ENCODE measurements around the gene LCOR. TPM values are rescaled to one million over a fixed set of nuclear protein-coding genes. Genes with fewer than 3 reads are reported as not detected.

LCOR gene
- total and polyA plus RNA-seq, 2 of the 13 experiments (the other 11 are each of a cell fraction or from before 2014, with no cell fraction given), result 12.4 to 23.7 TPM

- no peak for TF ChIP-seq ZNF550 (CRISPR knock-in tag; IDR thresholded peaks at IDR 0.05; ENCODE audit: borderline replicate concordance)
- peak; percentile 80; the same call in 1 of the 2 replicates for TF ChIP-seq FOXJ3 (CRISPR knock-in tag; IDR thresholded peaks at IDR 0.05; ENCODE audit: borderline replicate concordance)
- TF ChIP-seq NR2F1 (CRISPR knock-in tag; IDR thresholded peaks at IDR 0.05), result peak in 1 of 2 experiments; percentile 73; a peak in 1 of 4 replicates
- no peak for TF ChIP-seq ZNF33A (CRISPR knock-in tag; IDR thresholded peaks at IDR 0.05; ENCODE audit: borderline replicate concordance)
- no peak for TF ChIP-seq TAF15 (IDR thresholded peaks at IDR 0.05; ENCODE audit: low read depth, low read length, poor library complexity, severe bottlenecking)
- TF ChIP-seq TMF1 (CRISPR knock-in tag; IDR thresholded peaks at IDR 0.05; ENCODE audit: low read depth), result no peak
- no peak for TF ChIP-seq ZNF329 (CRISPR knock-in tag; IDR thresholded peaks at IDR 0.05; ENCODE audit: low read depth)
- TF ChIP-seq ZNF232 (CRISPR knock-in tag; IDR thresholded peaks at IDR 0.05; ENCODE audit: borderline replicate concordance), result no peak
- TF ChIP-seq ELF3 (CRISPR knock-in tag; IDR thresholded peaks at IDR 0.05), result peak; percentile 95
- TF ChIP-seq ZNF383 (CRISPR knock-in tag; IDR thresholded peaks at IDR 0.05; ENCODE audit: borderline replicate concordance), result no peak
- no peak for TF ChIP-seq ATRX (CRISPR knock-in tag; IDR thresholded peaks at IDR 0.05; ENCODE audit: borderline replicate concordance)
- no peak for TF ChIP-seq ZNF747 (CRISPR knock-in tag; IDR thresholded peaks at IDR 0.05; ENCODE audit: borderline replicate concordance)
- TF ChIP-seq TBL1XR1 (IDR thresholded peaks at IDR 0.05; ENCODE audit: borderline replicate concordance, low read length, partially characterized antibody), result no peak
- peak; percentile 96 for TF ChIP-seq ARID5B (CRISPR knock-in tag; IDR thresholded peaks at IDR 0.05)
- TF ChIP-seq THYN1 (CRISPR knock-in tag; IDR thresholded peaks at IDR 0.05; ENCODE audit: borderline replicate concordance, low read depth), result no peak
- TF ChIP-seq THAP7 (CRISPR knock-in tag; IDR thresholded peaks at IDR 0.05), result no peak
- TF ChIP-seq ZBTB14 (CRISPR knock-in tag; IDR thresholded peaks at IDR 0.05), result no peak
- no peak for TF ChIP-seq NONO (IDR thresholded peaks at IDR 0.05)
- no peak for TF ChIP-seq NONO (CRISPR knock-in tag; conservative IDR thresholded peaks at IDR 0.05)
- peak; percentile 34; the same call in 1 of the 2 replicates for TF ChIP-seq ZBTB39 (CRISPR knock-in tag; IDR thresholded peaks at IDR 0.05)
- TF ChIP-seq TBX2 (CRISPR knock-in tag; IDR thresholded peaks at IDR 0.05; ENCODE audit: borderline replicate concordance), result no peak
- TF ChIP-seq REL (CRISPR knock-in tag; conservative IDR thresholded peaks at IDR 0.05), result no peak
These were observed 31.9 kb downstream of the LCOR start (continued) for GRCh38 chr10:96863922-96864543.
